Loucy (cell line): ENCODE results near the gene POU2F1.

Experiments
- CTCF ChIP-seq: fragments of 200-600 bp; sonication (generic); conservative IDR thresholded peaks from 2 replicates; pipeline ENCODE4 v1.5.1; 2014; ENCODE audit warnings: mild to moderate bottlenecking, antibody characterized with exemption, low read length
- EZH2phosphoT487 ChIP-seq: fragments of 200-600 bp; IDR thresholded peaks from 2 replicates; pipeline ENCODE4 v1.6.1; 2018; ENCODE audit warnings: antibody characterized with exemption, mild to moderate bottlenecking, moderate library complexity, borderline replicate concordance

DNA sequence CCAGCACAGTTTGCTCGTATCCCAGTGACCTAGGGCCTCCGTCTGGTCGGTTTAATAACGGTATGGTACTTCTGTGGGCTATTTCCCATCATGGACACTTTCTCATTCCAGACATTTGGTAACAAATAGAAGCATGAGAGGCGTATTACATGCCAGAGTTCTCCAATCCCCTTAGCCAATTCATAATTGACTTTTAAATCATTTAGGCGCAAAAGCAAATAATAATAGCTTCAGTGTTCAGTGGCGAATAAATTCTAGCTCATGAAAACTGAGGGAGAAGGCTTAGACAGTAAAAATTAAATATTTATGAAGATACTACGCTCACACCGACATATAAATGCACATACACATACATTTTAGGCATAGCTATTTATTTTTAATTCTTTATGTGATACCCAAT lies 247.1 kb downstream of the POU2F1 start:
- TF ChIP-seq CTCF (no peak), EZH2phosphoT487 (no peak)
